ENCODE measurements around the gene GAREM1. TPM values are rescaled to one million over a fixed set of nuclear protein-coding genes. Genes with fewer than 3 reads are reported as not detected.

GAREM1 gene
- total and polyA plus RNA-seq, 2 donors (not counting 1 experiment from before 2014, with no cell fraction given): 0.92 to 1.5 TPM

GRCh38 chr18:32249147-32249929 is 221.3 kb downstream of the GAREM1 start:
- Histone ChIP-seq H2AFZ (ENCODE audit: low read length) (no peak overlapping the region), H4K20me1 (ENCODE audit: control insufficient read depth, extremely low read depth, insufficient read depth, low read length) (no peaks in the 10 kb centered on the region), H3K27ac (ENCODE audit: insufficient read depth, low read length) (no peak overlapping the region), H3K4me2 (ENCODE audit: extremely low read depth, insufficient read depth, low read length) (no peak overlapping the region), H3K27me3 (ENCODE audit: control insufficient read depth, insufficient read depth, low read length) (no peaks in the 10 kb centered on the region), H3K9ac (ENCODE audit: insufficient read depth, low read length) (no peak overlapping the region), H3K79me2 (ENCODE audit: control insufficient read depth, insufficient read depth, low read length) (no peaks in the 10 kb centered on the region), H3K36me3 (ENCODE audit: control insufficient read depth, insufficient read depth, low read length) (no peaks in the 10 kb centered on the region), H3K4me1 (ENCODE audit: control insufficient read depth, extremely low read depth, insufficient read depth, low read length) (no peaks in the 10 kb centered on the region), H3K9me3 (ENCODE audit: control insufficient read depth, insufficient read depth, low read depth, low read length) (no peaks in the 10 kb centered on the region), H3K4me3 (replicated peaks in 1 of 4; ENCODE audit: control extremely low read depth in 1 of 4, insufficient read depth in 1 of 4, low read depth in 3 of 4, low read length in 4 of 4) (no peak overlapping the region)
- no peak for DNase-seq (ENCODE audit: low read depth in 2 of 2)
- TF ChIP-seq EZH2 (IDR thresholded peaks at IDR 0.05; ENCODE audit: low read length, missing control alignments) (no peak), CTCF (conservative IDR thresholded peaks at IDR 0.05 in 1 of 2, IDR thresholded peaks at IDR 0.05 in 1 of 2; ENCODE audit: low read depth in 1 of 2, low read length in 2 of 2) (no peak)

GRCh38 chr18:32244881-32245280 is 225.8 kb downstream of the GAREM1 start:
- Histone ChIP-seq H3K27ac (ENCODE audit: insufficient read depth, low read length) (no peak overlapping the region), H3K4me1 (ENCODE audit: control insufficient read depth, extremely low read depth, insufficient read depth, low read length) (no peaks in the 10 kb centered on the region), H3K4me2 (ENCODE audit: extremely low read depth, insufficient read depth, low read length) (no peak overlapping the region), H3K4me3 (replicated peaks in 1 of 4; ENCODE audit: control extremely low read depth in 1 of 4, insufficient read depth in 1 of 4, low read depth in 3 of 4, low read length in 4 of 4) (no peak overlapping the region), H3K36me3 (ENCODE audit: control insufficient read depth, insufficient read depth, low read length) (no peaks in the 10 kb centered on the region), H3K27me3 (ENCODE audit: control insufficient read depth, insufficient read depth, low read length) (no peaks in the 10 kb centered on the region), H4K20me1 (ENCODE audit: control insufficient read depth, extremely low read depth, insufficient read depth, low read length) (no peaks in the 10 kb centered on the region), H3K9me3 (ENCODE audit: control insufficient read depth, insufficient read depth, low read depth, low read length) (no peaks in the 10 kb centered on the region), H3K79me2 (ENCODE audit: control insufficient read depth, insufficient read depth, low read length) (no peaks in the 10 kb centered on the region), H3K9ac (ENCODE audit: insufficient read depth, low read length) (no peak overlapping the region), H2AFZ (ENCODE audit: low read length) (no peak overlapping the region)
- no peak for TF ChIP-seq CTCF (conservative IDR thresholded peaks at IDR 0.05 in 1 of 2, IDR thresholded peaks at IDR 0.05 in 1 of 2; ENCODE audit: low read depth in 1 of 2, low read length in 2 of 2)
- no peak for TF ChIP-seq EZH2 (IDR thresholded peaks at IDR 0.05; ENCODE audit: low read length, missing control alignments)
- DNase-seq (ENCODE audit: low read depth in 2 of 2): no peak

- H3K4me1 ChIP-seq (ENCODE audit: control insufficient read depth, extremely low read depth, insufficient read depth, low read length): no peaks in the 10 kb centered on the region
- H3K27ac ChIP-seq (ENCODE audit: insufficient read depth, low read length): no peak overlapping the region
- no peak for DNase-seq (ENCODE audit: low read depth in 2 of 2)
- H2AFZ ChIP-seq (ENCODE audit: low read length): no peak overlapping the region
- no peaks in the 10 kb centered on the region for H3K79me2 ChIP-seq (ENCODE audit: control insufficient read depth, insufficient read depth, low read length)
- no peak for TF ChIP-seq EZH2 (IDR thresholded peaks at IDR 0.05; ENCODE audit: low read length, missing control alignments)
- TF ChIP-seq CTCF (conservative IDR thresholded peaks at IDR 0.05 in 1 of 2, IDR thresholded peaks at IDR 0.05 in 1 of 2; ENCODE audit: low read depth in 1 of 2, low read length in 2 of 2): no peak
- no peaks in the 10 kb centered on the region for H3K36me3 ChIP-seq (ENCODE audit: control insufficient read depth, insufficient read depth, low read length)
- no peaks in the 10 kb centered on the region for H3K9me3 ChIP-seq (ENCODE audit: control insufficient read depth, insufficient read depth, low read depth, low read length)
- H3K27me3 ChIP-seq (ENCODE audit: control insufficient read depth, insufficient read depth, low read length): no peaks in the 10 kb centered on the region
- no peak overlapping the region for H3K9ac ChIP-seq (ENCODE audit: insufficient read depth, low read length)
- no peak overlapping the region for H3K4me2 ChIP-seq (ENCODE audit: extremely low read depth, insufficient read depth, low read length)
- H3K4me3 ChIP-seq (replicated peaks in 1 of 4; ENCODE audit: control extremely low read depth in 1 of 4, insufficient read depth in 1 of 4, low read depth in 3 of 4, low read length in 4 of 4): no peak overlapping the region
- no peaks in the 10 kb centered on the region for H4K20me1 ChIP-seq (ENCODE audit: control insufficient read depth, extremely low read depth, insufficient read depth, low read length)
Observed at GRCh38 chr18:32243358-32243757, 227.3 kb downstream of the GAREM1 start.
